Fibroblast of the aortic adventitia (primary cell): ENCODE results near the gene SVEP1. TPM values are rescaled to one million over a fixed set of nuclear protein-coding genes. Genes with fewer than 3 reads are reported as not detected.

ENCODE experiments used
- DNase-seq: peaks from one replicate; pipeline ENCODE4 v3.0.0-alpha.2; 2010; ENCODE audit warnings: low read depth
- H3K4me3 ChIP-seq: 2 replicates; pipeline ENCODE4 v1.5.1; 2011; ENCODE audit warnings: low read depth, mild to moderate bottlenecking, control low read depth, low read length, moderate library complexity
- CTCF ChIP-seq: IDR thresholded peaks from 2 replicates; pipeline ENCODE4 v1.5.1; 2011; ENCODE audit warnings: mild to moderate bottlenecking, low read length, control low read depth, inconsistent platforms; ENCODE audit not compliant: insufficient read depth
- total RNA-seq: library from RNA; depleted of rRNA; stranded (reverse); fragments of >200 nt; gene quantifications from 2 replicates; pipeline ENCODE4 v1.2.3, GENCODE V29; 2012; ENCODE audit warnings: low replicate concordance

Gene SVEP1
- total RNA-seq, 1 donor, result 50.2 TPM

- no peak for TF ChIP-seq CTCF
- no peak overlapping the region for H3K4me3 ChIP-seq
- DNase-seq, result no peak
These were observed 13.4 kb downstream of the SVEP1 start for GRCh38 chr9:110566156-110566555.

- TF ChIP-seq CTCF, result no peak
- H3K4me3 ChIP-seq, result no peak overlapping the region
- DNase-seq, result no peak
These were observed 17.7 kb downstream of the SVEP1 start for GRCh38 chr9:110561826-110562225.

GRCh38 chr9:110559869-110560268, 19.7 kb downstream of the SVEP1 start:
- H3K4me3 ChIP-seq, result no peak overlapping the region
- DNase-seq, result no peak
- no peak for TF ChIP-seq CTCF

- no peak overlapping the region for H3K4me3 ChIP-seq
- TF ChIP-seq CTCF, result no peak
- DNase-seq, result peak; percentile 99
These were observed 23.8 kb downstream of the SVEP1 start for GRCh38 chr9:110555551-110556331.

- DNase-seq, result no peak
- TF ChIP-seq CTCF, result no peak
- no peak overlapping the region for H3K4me3 ChIP-seq
These were observed 33.1 kb downstream of the SVEP1 start for GRCh38 chr9:110546411-110546871.

GRCh38 chr9:110545705-110546104, 33.8 kb downstream of the SVEP1 start:
- TF ChIP-seq CTCF, result no peak
- no peak for DNase-seq

More at GRCh38 chr9:110545705-110546104, 33.8 kb downstream of the SVEP1 start:
- no peak overlapping the region for H3K4me3 ChIP-seq
